Kidney (tissue), 14 donors: ENCODE data around the gene AVL9. TPM values are rescaled to one million over a fixed set of nuclear protein-coding genes. Genes with fewer than 3 reads are reported as not detected.
"Not testable (repeated sequence)": the region's sequence is repeated elsewhere in the genome, so short reads cannot be mapped to it uniquely, and the experiment has no call there.

ENCODE experiments used
- DNase-seq, 5 donors: peaks; one replicate each; pipeline ENCODE4 v3.0.0-alpha.2; 2013 to 2020
- FAIRE-seq: peaks from 2 replicates; lab custom pipeline; 2012; peaks lifted over from hg19 to GRCh38; lab: Jason Lieb, UNC
- H3K27ac ChIP-seq, 2 donors: one replicate each; pipeline ENCODE4 v1.7.0; 2013; ENCODE audit warnings: low read depth in 2 of 2, low read length in 2 of 2, inconsistent platforms in 1 of 2
- H3K27me3 ChIP-seq: one replicate; pipeline ENCODE4 v1.7.1; 2013; ENCODE audit warnings: low read length, inconsistent platforms; ENCODE audit not compliant: control insufficient read depth, insufficient read depth
- H3K36me3 ChIP-seq, 3 donors: one replicate each; pipeline versions ENCODE4 v1.7.0 to v1.7.1; 2013; ENCODE audit warnings: low read length in 3 of 3, control low read depth in 1 of 3, inconsistent platforms in 1 of 3; ENCODE audit not compliant: insufficient read depth in 3 of 3, control insufficient read depth in 2 of 3
- H3K4me1 ChIP-seq, 3 donors: one replicate each; pipeline versions ENCODE4 v1.7.0 to v1.7.1; 2013; ENCODE audit warnings: low read length in 3 of 3, inconsistent platforms in 1 of 3, low read depth in 1 of 3; ENCODE audit not compliant: control insufficient read depth in 2 of 3, insufficient read depth in 2 of 3
- H3K4me3 ChIP-seq, 3 donors: one replicate each; pipeline versions ENCODE4 v1.7.0 to v1.8.1; 2013; ENCODE audit warnings: low read length in 3 of 3, control low read depth in 1 of 3, inconsistent platforms in 1 of 3
- H3K9ac ChIP-seq, 3 donors: one replicate each; pipeline versions ENCODE4 v1.7.0 to v1.7.1; 2013; ENCODE audit warnings: low read length in 3 of 3, control low read depth in 1 of 3, inconsistent platforms in 1 of 3
- H3K9me3 ChIP-seq, 3 donors: one replicate each; pipeline versions ENCODE4 v1.7.0 to v1.7.1; 2013; ENCODE audit warnings: low read length in 3 of 3, control low read depth in 1 of 3, inconsistent platforms in 1 of 3; ENCODE audit not compliant: control insufficient read depth in 2 of 3, insufficient read depth in 1 of 3
- CTCF ChIP-seq: IDR thresholded peaks from 3 replicates; pipeline ENCODE4 v1.5.1; 2012; ENCODE audit warnings: mild to moderate bottlenecking, moderate library complexity, borderline replicate concordance; ENCODE audit not compliant: insufficient read depth; ENCODE audit errors: extremely low read depth
- intact Hi-C: fragments of 100-400 bp; cut with DNase I; formaldehyde crosslinking; loops from one replicate; pipeline ENCODE4 v1.11.1; 2022
- polyA plus RNA-seq: library from polyadenylated mRNA; stranded (reverse); fragments of 350-450 nt; fragmentation: Illumina TruSeq; extraction: RNeasy Lipid Tissue Mini Kit (QIAGEN cat#74804); gene quantifications from one replicate; pipeline ENCODE4 v1.2.3, GENCODE V29; 2014; ENCODE audit warnings: low read depth, low replicate concordance; ENCODE audit not compliant: insufficient read depth
- total RNA-seq: library from RNA; stranded (reverse); fragmentation: NEBNext Ultra II Directional; extraction: Animal tissue kit (Norgen Biotek cat#: 25700); gene quantifications from one replicate; pipeline ENCODE4 v1.2.1, GENCODE V29; 2021
- donor health status: control.
- donor health status: control.
- donor health status: control.
- donor health status: control.
- donor health status: control.
- donor health status: DM: yes; HTN: yes; CAD: no.
- donor health status: Normal renal cell carcinoma (clear cell type).

The AVL9 gene
- total and polyA plus RNA-seq, 2 donors from 2014 or later: 7.9 to 39.9 TPM

GRCh38 chr7:32618987-32619386 lies 123.7 kb downstream of the AVL9 start:
- Histone ChIP-seq H3K9ac (no peak overlapping the region), H3K27me3 (no peaks in the 10 kb centered on the region), H3K4me1 (no peaks in the 10 kb centered on the region), H3K36me3 (no peaks in the 10 kb centered on the region), H3K27ac (no peak overlapping the region), H3K4me3 (no peak overlapping the region), H3K9me3 (no peaks in the 10 kb centered on the region)
- no peak for TF ChIP-seq CTCF
- intact Hi-C loops: no loop called here
- DNase-seq (no peak), FAIRE-seq (no peak)

GRCh38 chr7:32619416-32619815 lies 124.1 kb downstream of the AVL9 start:
- H3K27ac ChIP-seq, FAIRE-seq, H3K4me3 ChIP-seq, intact Hi-C loops, H3K9ac ChIP-seq, DNase-seq, H3K4me1 ChIP-seq, H3K36me3 ChIP-seq, H3K9me3 ChIP-seq, H3K27me3 ChIP-seq: not testable (repeated sequence)

- no peak for FAIRE-seq
- Histone ChIP-seq H3K27ac (no peak overlapping the region), H3K36me3 (no peaks in the 10 kb centered on the region), H3K9ac (no peak overlapping the region), H3K4me1 (no peaks in the 10 kb centered on the region), H3K27me3 (no peaks in the 10 kb centered on the region), H3K9me3 (no peaks in the 10 kb centered on the region), H3K4me3 (no peak overlapping the region)
- no peak for DNase-seq
- intact Hi-C loops: no loop called here
- TF ChIP-seq CTCF: no peak
Measured at GRCh38 chr7:32631021-32631420, 135.7 kb downstream of the AVL9 start.

GRCh38 chr7:32631590-32632497 lies 136.6 kb downstream of the AVL9 start:
- FAIRE-seq, DNase-seq, intact Hi-C loops, H3K9me3 ChIP-seq, H3K4me3 ChIP-seq, H3K27ac ChIP-seq, H3K9ac ChIP-seq, H3K36me3 ChIP-seq, H3K4me1 ChIP-seq, H3K27me3 ChIP-seq: not testable (repeated sequence)

GRCh38 chr7:32633446-32633845 lies 138.2 kb downstream of the AVL9 start:
- H3K27me3 ChIP-seq, H3K4me3 ChIP-seq, H3K27ac ChIP-seq, H3K4me1 ChIP-seq, H3K9me3 ChIP-seq, DNase-seq, intact Hi-C loops, H3K9ac ChIP-seq, FAIRE-seq, H3K36me3 ChIP-seq: not testable (repeated sequence)

GRCh38 chr7:32634798-32635393 lies 139.6 kb downstream of the AVL9 start:
- DNase-seq: not testable (repeated sequence)

More at GRCh38 chr7:32634798-32635393, 139.6 kb downstream of the AVL9 start:
- H3K36me3 ChIP-seq, H3K9ac ChIP-seq, intact Hi-C loops, H3K4me3 ChIP-seq, H3K4me1 ChIP-seq, H3K9me3 ChIP-seq, H3K27ac ChIP-seq, H3K27me3 ChIP-seq: not testable (repeated sequence)
- FAIRE-seq: peak; percentile 87
